Retinal pigment epithelial cell (primary cell): ENCODE measurements around the gene PXK.
A peak's percentile ranks its signal among the peaks of the same experiment; 100 is the strongest.

Experiments used
- DNase-seq: peaks from one replicate; pipeline ENCODE4 v3.0.0-alpha.2; 2010; ENCODE audit warnings: low read depth
- H3K4me3 ChIP-seq: 2 replicates; pipeline ENCODE4 v1.5.1; 2011; ENCODE audit warnings: mild to moderate bottlenecking, low read length, control low read depth, moderate library complexity
- CTCF ChIP-seq: conservative IDR thresholded peaks from 2 replicates; pipeline ENCODE4 v1.5.1; 2011; ENCODE audit warnings: low read depth, low read length, control low read depth, inconsistent platforms

PXK gene

GRCh38 chr3:58419780-58420507 is 87.3 kb downstream of the PXK start:
- no peak for DNase-seq

GRCh38 chr3:58421004-58421403 is 88.3 kb downstream of the PXK start:
- TF ChIP-seq CTCF: no peak
- no peak for DNase-seq

More at GRCh38 chr3:58419780-58420507, 87.3 kb downstream of the PXK start:
- no peak for TF ChIP-seq CTCF
- H3K4me3 ChIP-seq: no peak overlapping the region

GRCh38 chr3:58422756-58423325 is 90.1 kb downstream of the PXK start:
- H3K4me3 ChIP-seq: no peak overlapping the region
- no peak for DNase-seq
- peak; percentile 53 for TF ChIP-seq CTCF

More at GRCh38 chr3:58421004-58421403, 88.3 kb downstream of the PXK start:
- no peak overlapping the region for H3K4me3 ChIP-seq

- TF ChIP-seq CTCF: no peak
- no peak overlapping the region for H3K4me3 ChIP-seq
- DNase-seq: no peak
Measured at GRCh38 chr3:58424613-58425012, 91.9 kb downstream of the PXK start.

- no peak overlapping the region for H3K4me3 ChIP-seq
- TF ChIP-seq CTCF: no peak
- no peak for DNase-seq
Measured at GRCh38 chr3:58425782-58426181, 93.1 kb downstream of the PXK start.

GRCh38 chr3:58427661-58428361 is 95.1 kb downstream of the PXK start:
- no peak for TF ChIP-seq CTCF
- no peak overlapping the region for H3K4me3 ChIP-seq
- DNase-seq: no peak
